HEK293T (cell line): ENCODE data around the gene GALNT7.

Source experiments
- CTCF ChIA-PET: fragments of 350-600 bp; formaldehyde crosslinking; extraction: SDS; loops from one replicate; lab custom pipeline; 2021; ENCODE audit warnings: antibody characterized with exemption, inconsistent platforms; lab: Yijun Ruan, JAX
- POLR2A ChIA-PET: fragments of 350-600 bp; formaldehyde crosslinking; extraction: SDS; loops from one replicate; lab custom pipeline; 2020; ENCODE audit warnings: antibody characterized with exemption, inconsistent platforms; lab: Yijun Ruan, JAX
- DNase-seq: peaks from one replicate; pipeline ENCODE4 v3.0.0; 2012; ENCODE audit warnings: mixed read lengths; ENCODE audit errors: extremely low spot score
- ARNT ChIP-seq: fragments of 450-650 bp; IDR thresholded peaks from 2 replicates; pipeline ENCODE4 v1.6.1; 2017; ENCODE audit warnings: mild to moderate bottlenecking
- BHLHE40 ChIP-seq: fragments of 450-650 bp; IDR thresholded peaks from 2 replicates; pipeline ENCODE4 v1.6.1; 2016; ENCODE audit warnings: mild to moderate bottlenecking, moderate library complexity, borderline replicate concordance
- CTBP1 ChIP-seq: fragments of 450-650 bp; IDR thresholded peaks from 2 replicates; pipeline ENCODE4 v1.6.1; 2016; ENCODE audit warnings: borderline replicate concordance
- ELF4 ChIP-seq: fragments of 450-650 bp; IDR thresholded peaks from 2 replicates; pipeline ENCODE4 v1.6.1; 2017; ENCODE audit warnings: antibody characterized with exemption
- FOXA1 ChIP-seq: fragments of 450-650 bp; IDR thresholded peaks from 2 replicates; pipeline ENCODE4 v1.6.1; 2016; ENCODE audit warnings: mild to moderate bottlenecking
- FOXK2 ChIP-seq: fragments of 450-650 bp; IDR thresholded peaks from 2 replicates; pipeline ENCODE4 v1.6.1; 2016; ENCODE audit warnings: mild to moderate bottlenecking
- FOXM1 ChIP-seq: fragments of 450-650 bp; IDR thresholded peaks from 2 replicates; pipeline ENCODE4 v1.6.1; 2017; ENCODE audit warnings: mild to moderate bottlenecking, borderline replicate concordance
- HDGF ChIP-seq: fragments of 450-650 bp; IDR thresholded peaks from 2 replicates; pipeline ENCODE4 v1.6.1; 2017; ENCODE audit warnings: antibody characterized with exemption, borderline replicate concordance
- L3MBTL2 ChIP-seq: fragments of 450-650 bp; conservative IDR thresholded peaks from 2 replicates; pipeline ENCODE4 v1.6.1; 2016; ENCODE audit warnings: mild to moderate bottlenecking
- LEF1 ChIP-seq: fragments of 450-650 bp; IDR thresholded peaks from 2 replicates; pipeline ENCODE4 v1.6.1; 2017; ENCODE audit warnings: mild to moderate bottlenecking, borderline replicate concordance
- NFRKB ChIP-seq: fragments of 450-650 bp; IDR thresholded peaks from 2 replicates; pipeline ENCODE4 v1.6.1; 2016; ENCODE audit warnings: mild to moderate bottlenecking, moderate library complexity
- SP1 ChIP-seq: fragments of 450-650 bp; IDR thresholded peaks from 2 replicates; pipeline ENCODE4 v1.6.1; 2017
- SUZ12 ChIP-seq: fragments of 450-650 bp; IDR thresholded peaks from 2 replicates; pipeline ENCODE4 v1.6.1; 2016; ENCODE audit warnings: mild to moderate bottlenecking
- TARDBP ChIP-seq: fragments of 450-650 bp; IDR thresholded peaks from 2 replicates; pipeline ENCODE4 v1.6.1; 2016
- ZNF384 ChIP-seq: fragments of 450-650 bp; IDR thresholded peaks from 2 replicates; pipeline ENCODE4 v1.6.1; 2016
- TF ChIP-seq, protein P1 (sequence below): fragments of 450-650 bp; IDR thresholded peaks from 2 replicates; pipeline ENCODE4 v1.6.1; 2016

GALNT7 gene

GRCh38 chr4:173236301-173236700 lies 67.7 kb downstream of the GALNT7 start:
- ChIA-PET CTCF (interaction anchor here (0.6 kb wide), 1 partner anchor 51 kb away, joined by 3 read pairs; no protein-coding TSS in a partner anchor), POLR2A (interaction anchor here (1.4 kb wide), 1 partner anchor 16 kb away, joined by 4 read pairs; no protein-coding TSS in a partner anchor)
- DNase-seq = no peak
- no peak for TF ChIP-seq FOXK2
- TF ChIP-seq ARNT = no peak
- TF ChIP-seq L3MBTL2 = no peak
- TF ChIP-seq HDGF = no peak
- TF ChIP-seq FOXA1 = no peak
- no peak for TF ChIP-seq ZNF384
- no peak for TF ChIP-seq FOXM1
- TF ChIP-seq, protein P1, sequence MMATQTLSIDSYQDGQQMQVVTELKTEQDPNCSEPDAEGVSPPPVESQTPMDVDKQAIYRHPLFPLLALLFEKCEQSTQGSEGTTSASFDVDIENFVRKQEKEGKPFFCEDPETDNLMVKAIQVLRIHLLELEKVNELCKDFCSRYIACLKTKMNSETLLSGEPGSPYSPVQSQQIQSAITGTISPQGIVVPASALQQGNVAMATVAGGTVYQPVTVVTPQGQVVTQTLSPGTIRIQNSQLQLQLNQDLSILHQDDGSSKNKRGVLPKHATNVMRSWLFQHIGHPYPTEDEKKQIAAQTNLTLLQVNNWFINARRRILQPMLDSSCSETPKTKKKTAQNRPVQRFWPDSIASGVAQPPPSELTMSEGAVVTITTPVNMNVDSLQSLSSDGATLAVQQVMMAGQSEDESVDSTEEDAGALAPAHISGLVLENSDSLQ = no peak
- TF ChIP-seq SP1 = no peak
- no peak for TF ChIP-seq LEF1
- no peak for TF ChIP-seq CTBP1
- TF ChIP-seq TARDBP = no peak
- TF ChIP-seq BHLHE40 = no peak
- no peak for TF ChIP-seq ELF4
- no peak for TF ChIP-seq SUZ12
- TF ChIP-seq NFRKB = no peak

DNA sequence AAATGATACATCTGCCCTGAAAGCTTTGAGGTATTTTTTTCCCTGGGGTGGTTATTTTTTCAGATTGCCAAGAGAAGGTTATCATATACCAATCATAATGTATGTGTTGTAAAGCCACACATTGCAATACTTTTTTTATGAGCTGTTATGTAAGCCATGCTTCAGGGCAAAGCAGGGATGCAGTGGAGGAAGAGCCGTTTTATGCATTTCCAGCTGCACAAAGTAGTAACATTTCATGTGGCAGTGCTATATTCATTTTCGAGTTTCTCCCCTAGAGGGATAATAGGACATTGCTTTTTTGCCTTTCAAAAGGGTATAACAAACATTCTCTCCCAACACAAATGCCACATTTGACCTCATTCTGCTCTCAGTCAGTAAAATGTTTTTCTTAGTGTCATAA lies 68.5 kb downstream of the GALNT7 start:
- DNase-seq = no peak
- POLR2A ChIA-PET = interaction anchor here (1.4 kb wide), 1 partner anchor 15 kb away, joined by 4 read pairs; no protein-coding TSS in a partner anchor

GRCh38 chr4:173237762-173238161 lies 69.2 kb downstream of the GALNT7 start:
- ChIA-PET CTCF (interaction anchor here (0.6 to 1.0 kb wide), 4 partner anchors 15 to 485 kb away, joined by 3 to 4 read pairs (median 4); no protein-coding TSS in a partner anchor), POLR2A (no interaction called here)
- TF ChIP-seq, protein P1 = peak; percentile 16; the same call in 1 of the 2 replicates
- no peak for TF ChIP-seq ELF4
- DNase-seq = no peak

More for the DNA sequence above, 68.5 kb downstream of the GALNT7 start:
- CTCF ChIA-PET = interaction anchor here (0.9 to 1.0 kb wide), 2 partner anchors 14 to 224 kb away, joined by 3 to 4 read pairs; no protein-coding TSS in a partner anchor
- TF ChIP-seq FOXK2 = no peak
- no peak for TF ChIP-seq NFRKB
- TF ChIP-seq CTBP1 = no peak
- TF ChIP-seq SUZ12 = no peak
- no peak for TF ChIP-seq ARNT
- TF ChIP-seq, protein P1 = no peak
- no peak for TF ChIP-seq FOXM1
- TF ChIP-seq TARDBP = no peak
- TF ChIP-seq SP1 = no peak
- TF ChIP-seq FOXA1 = no peak
- TF ChIP-seq ZNF384 = no peak
- TF ChIP-seq L3MBTL2 = no peak
- no peak for TF ChIP-seq BHLHE40

GRCh38 chr4:173240696-173241095 lies 72.1 kb downstream of the GALNT7 start:
- ChIA-PET POLR2A (no interaction called here), CTCF (interaction anchor here (0.5 to 0.7 kb wide), 2 partner anchors 9 to 235 kb away, joined by 4 to 7 read pairs; no protein-coding TSS in a partner anchor)
- DNase-seq = no peak
- no peak for TF ChIP-seq FOXA1
- TF ChIP-seq ELF4 = no peak
- no peak for TF ChIP-seq FOXK2
- TF ChIP-seq TARDBP = no peak
- no peak for TF ChIP-seq L3MBTL2
- no peak for TF ChIP-seq LEF1
- TF ChIP-seq BHLHE40 = no peak

- POLR2A ChIA-PET = interaction anchor here (0.5 to 1.0 kb wide), 2 partner anchors 74 to 229 kb away, joined by 3 read pairs; partner anchors contain the start of gene GALNT7
- no peak for DNase-seq
Observed at GRCh38 chr4:173242466-173243250, 74.0 kb downstream of the GALNT7 start.

GRCh38 chr4:173243321-173243720 lies 74.7 kb downstream of the GALNT7 start:
- no peak for DNase-seq
- ChIA-PET POLR2A (interaction anchor here (1.0 kb wide), 1 partner anchor 75 kb away, joined by 3 read pairs; the partner anchor contains the start of gene GALNT7), CTCF (no interaction called here)
- no peak for TF ChIP-seq ARNT
- no peak for TF ChIP-seq HDGF
- TF ChIP-seq TARDBP = no peak
- TF ChIP-seq NFRKB = no peak
- TF ChIP-seq SP1 = no peak
- no peak for TF ChIP-seq ELF4
- no peak for TF ChIP-seq SUZ12
- no peak for TF ChIP-seq ZNF384
- TF ChIP-seq L3MBTL2 = no peak
- no peak for TF ChIP-seq CTBP1
- TF ChIP-seq, protein P1 = no peak
- no peak for TF ChIP-seq FOXM1
- no peak for TF ChIP-seq LEF1
- no peak for TF ChIP-seq FOXK2
- no peak for TF ChIP-seq FOXA1
- no peak for TF ChIP-seq BHLHE40

More at GRCh38 chr4:173242466-173243250, 74.0 kb downstream of the GALNT7 start:
- TF ChIP-seq TARDBP (no peak), LEF1 (no peak), NFRKB (no peak), FOXA1 (no peak), L3MBTL2 (no peak), ARNT (no peak)
- CTCF ChIA-PET = interaction anchor here (0.8 kb wide), 1 partner anchor 59 kb away, joined by 4 read pairs; no protein-coding TSS in a partner anchor
